Superior temporal gyrus (tissue), 1 donor: ENCODE results near the gene MRPL28.
"Not testable (repeated sequence)": the region's sequence is repeated elsewhere in the genome, so short reads cannot be mapped to it uniquely, and the experiment has no call there.

ENCODE experiments used
- DNase-seq: peaks from one replicate; pipeline ENCODE4 v3.0.0-alpha.2; 2016; ENCODE audit errors: extremely low spot score

Gene MRPL28

DNA sequence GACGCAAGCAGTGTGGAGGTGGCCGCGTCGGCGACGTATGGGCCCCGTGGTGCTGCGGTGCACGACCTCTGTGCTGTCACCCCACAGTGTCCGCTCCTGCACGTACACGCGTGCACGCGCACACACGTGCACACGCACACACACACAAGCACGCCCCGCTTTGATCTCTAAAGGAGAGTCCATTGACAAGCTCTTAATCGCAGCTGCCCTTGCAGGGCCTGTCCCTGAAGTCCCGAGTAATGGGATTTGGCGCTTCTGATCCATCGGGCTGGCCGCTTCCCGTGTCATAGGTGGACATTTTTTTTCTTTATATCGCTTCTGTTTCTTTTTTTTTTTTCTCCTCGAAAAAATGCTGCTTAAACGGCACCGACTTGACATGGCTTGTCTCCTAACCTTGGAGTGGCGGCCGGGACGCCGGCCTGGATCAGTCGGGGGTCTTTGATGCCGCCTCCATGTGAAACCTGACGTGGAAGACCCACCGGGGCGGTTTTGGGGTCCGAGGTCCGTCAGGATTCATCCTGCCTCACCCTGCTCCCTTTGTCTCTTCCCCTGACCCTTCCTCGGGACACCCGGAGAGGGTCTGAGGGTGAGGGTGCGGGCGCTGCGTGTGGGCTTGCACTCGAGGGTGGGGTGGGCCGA lies 9.5 kb downstream of the MRPL28 start:
- DNase-seq = no peak

DNA sequence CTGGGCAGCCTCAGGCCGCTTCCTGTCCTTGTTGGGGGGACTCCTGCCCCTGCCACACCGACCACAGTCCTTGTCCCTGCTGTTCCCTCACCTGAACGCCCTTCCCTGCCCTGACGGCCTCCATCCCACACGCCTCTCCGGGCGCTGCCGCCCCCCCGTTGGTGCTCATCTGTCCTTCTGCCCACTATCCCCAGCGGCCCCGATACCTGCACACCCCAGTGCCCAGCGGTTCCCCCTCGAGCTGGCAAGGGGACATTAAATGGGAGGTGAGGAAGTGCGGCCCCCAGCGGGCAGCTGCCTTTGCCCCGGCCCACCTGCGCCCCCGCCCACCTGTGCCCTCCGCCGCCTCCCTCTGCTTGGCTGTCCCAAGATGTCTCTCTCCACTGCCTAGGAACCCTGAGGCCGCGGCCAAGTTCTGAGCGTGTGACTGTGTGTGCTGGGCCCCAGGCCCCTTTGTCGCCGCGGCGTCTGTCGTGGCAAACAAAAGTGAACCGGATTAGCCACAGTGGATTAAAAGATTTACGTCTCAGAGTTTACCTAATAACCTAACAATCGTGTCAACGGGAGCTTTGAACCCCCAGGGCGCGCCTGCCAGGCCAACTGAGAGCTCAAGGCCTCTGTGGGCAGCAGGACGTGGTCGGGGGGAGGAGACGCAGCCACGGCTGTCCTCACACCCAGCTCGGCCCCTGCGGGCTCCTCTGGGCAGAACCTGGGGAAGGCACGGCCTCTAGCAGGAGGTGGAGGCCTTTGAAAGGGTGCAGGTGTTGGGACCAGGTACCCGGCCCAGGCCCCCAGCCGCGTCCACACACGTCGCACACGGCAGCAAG lies 10.3 kb downstream of the MRPL28 start:
- no peak for DNase-seq

DNA sequence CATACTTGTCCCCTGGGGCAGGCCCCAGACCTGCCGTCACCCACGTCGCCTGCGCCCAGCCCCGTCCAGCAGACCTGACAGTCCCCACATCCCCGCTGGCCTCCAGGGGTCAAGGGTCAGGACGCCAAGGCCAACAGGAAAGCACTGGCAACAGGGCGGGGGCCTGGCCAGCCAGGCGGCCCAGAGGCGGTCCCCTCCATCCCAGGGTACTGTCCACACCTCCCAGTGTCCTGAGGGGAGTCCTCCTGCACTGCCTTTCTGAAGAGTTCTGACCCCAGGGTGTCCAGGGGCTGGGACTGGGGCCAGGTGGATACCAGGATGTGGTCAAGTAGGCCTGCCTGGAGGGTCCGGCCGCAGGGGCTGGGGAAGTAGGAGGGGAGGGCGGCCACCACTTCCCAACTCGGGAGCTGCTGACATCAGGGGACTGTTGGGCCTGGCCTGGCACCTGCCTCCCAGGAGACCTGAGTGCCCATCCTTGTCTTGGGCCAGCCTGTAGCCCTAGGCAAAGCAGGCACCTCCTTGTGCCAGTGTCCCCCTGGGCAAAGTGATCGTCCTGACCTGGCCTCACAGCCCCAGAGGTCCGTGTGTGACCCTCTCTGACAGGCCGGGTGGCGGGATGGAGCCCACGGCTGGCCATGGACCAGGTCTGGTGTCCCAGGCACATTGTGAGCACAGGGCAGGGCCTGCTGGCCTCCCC lies 11.1 kb downstream of the MRPL28 start:
- no peak for DNase-seq

DNA sequence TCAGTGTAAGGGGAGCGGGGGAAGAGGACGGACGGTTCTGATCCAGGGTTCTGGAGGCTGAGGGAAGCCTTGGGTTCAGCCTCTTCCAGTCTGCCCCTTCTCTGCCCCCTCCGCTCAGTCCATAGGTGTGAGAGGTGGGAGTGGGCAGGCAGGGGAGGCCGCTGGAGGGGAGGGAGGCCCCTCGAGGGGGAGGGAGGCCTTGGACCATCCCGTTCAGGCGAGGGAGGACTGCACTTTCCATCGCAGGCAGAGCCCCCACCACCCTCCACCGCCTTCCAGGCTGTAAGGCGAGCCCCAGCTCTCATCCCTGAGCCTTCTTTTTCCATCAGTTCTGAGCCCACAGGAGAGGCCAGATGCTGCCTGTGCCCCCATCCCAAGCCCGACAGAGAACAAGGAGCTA lies 13.6 kb downstream of the MRPL28 start:
- DNase-seq = no peak

DNA sequence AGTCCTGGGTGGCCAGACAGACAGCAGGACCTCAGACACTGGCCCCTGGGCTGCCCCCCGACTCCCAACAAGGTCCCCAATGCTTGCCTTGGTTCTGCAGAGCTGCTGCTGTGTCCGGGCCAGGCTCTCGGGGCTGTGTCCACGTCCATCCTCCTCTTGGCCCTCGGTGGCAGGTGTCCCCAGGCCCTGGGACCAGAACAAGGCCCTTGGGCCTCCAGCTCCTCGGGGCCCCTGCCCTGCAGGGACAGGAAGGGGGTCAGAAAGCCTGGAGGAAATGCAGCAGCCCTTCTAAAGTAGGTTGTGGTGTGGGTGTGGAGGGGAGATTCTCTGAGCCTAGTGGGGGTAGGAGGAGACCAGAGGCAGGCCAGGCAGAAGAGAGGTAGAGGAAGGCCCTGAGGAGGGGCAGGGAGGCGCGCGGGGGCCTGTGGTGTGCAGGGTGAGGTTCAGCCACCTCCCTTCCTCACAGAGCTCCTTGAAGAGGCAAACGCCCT lies 15.3 kb downstream of the MRPL28 start:
- DNase-seq = no peak

DNA sequence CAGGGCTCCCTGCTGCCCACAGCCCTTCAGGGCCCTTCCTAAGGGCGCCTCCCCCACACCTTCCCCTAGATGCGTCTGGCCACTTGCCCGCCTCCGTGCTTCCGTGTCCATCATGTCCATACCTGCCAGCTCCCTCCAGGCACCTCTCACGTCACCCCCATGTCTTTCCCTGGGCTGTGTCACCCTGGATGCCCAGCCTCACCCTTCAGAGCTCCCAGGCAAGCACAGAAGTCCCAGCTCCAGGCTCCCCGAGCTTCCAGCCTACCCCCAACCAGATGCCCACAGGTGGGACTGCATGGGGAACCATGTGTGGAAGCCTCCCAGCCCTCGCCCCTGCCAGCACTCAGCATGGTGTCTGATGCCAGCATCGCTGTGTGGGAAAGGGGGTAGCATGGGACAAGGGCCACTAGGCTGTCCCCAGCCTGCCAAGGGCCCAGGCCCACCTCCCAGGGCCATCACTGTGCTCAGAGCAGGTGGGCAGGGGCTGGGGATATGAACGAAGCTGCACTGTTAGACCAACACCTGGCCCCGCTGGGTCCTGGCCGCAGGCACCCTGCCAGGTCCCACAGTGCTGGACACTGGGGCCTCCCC lies 16.0 kb downstream of the MRPL28 start:
- no peak for DNase-seq

DNA sequence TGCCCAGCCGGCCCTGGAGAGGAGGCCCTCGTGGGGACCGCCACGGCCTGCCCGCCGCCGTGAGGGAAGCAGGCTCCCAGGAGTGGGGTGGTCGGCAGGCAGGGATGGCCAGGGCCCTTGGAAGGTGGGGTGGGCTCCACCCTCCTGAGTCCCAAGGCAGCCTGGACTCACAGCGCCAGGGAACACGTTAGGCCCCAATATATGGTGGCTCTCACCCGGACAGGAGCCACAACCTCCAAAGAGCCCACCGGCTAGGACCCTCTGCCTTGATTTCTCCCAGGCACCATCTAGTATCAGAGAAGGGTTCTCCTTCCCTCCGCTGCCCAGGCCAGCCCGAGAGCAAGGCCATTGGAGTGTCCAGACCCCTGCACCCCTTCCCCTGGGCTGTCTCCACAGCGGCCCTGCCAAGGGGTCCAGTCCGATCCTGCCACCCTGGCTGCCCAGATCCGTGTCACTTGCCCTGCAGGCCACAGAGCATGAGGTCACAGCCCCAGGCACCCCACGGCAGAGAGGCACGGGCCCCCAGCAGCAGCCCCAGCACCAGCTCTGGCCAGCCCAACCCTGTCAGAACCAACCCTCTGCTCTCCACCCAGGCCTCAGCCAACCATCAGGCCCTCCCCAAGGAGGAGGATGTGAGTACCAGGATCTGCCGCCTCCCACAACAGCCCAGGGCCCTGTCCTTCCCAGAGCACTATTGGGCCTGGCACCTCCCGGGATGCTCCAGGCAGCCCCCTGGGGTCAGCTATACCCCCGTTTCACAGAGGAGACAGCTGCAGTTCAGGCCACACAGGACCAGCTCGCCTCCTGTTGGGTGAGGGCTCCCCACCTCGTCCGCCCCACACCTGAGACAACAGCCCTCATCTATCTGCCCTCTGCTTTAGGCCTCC lies 16.7 kb downstream of the MRPL28 start:
- DNase-seq = no peak

DNA sequence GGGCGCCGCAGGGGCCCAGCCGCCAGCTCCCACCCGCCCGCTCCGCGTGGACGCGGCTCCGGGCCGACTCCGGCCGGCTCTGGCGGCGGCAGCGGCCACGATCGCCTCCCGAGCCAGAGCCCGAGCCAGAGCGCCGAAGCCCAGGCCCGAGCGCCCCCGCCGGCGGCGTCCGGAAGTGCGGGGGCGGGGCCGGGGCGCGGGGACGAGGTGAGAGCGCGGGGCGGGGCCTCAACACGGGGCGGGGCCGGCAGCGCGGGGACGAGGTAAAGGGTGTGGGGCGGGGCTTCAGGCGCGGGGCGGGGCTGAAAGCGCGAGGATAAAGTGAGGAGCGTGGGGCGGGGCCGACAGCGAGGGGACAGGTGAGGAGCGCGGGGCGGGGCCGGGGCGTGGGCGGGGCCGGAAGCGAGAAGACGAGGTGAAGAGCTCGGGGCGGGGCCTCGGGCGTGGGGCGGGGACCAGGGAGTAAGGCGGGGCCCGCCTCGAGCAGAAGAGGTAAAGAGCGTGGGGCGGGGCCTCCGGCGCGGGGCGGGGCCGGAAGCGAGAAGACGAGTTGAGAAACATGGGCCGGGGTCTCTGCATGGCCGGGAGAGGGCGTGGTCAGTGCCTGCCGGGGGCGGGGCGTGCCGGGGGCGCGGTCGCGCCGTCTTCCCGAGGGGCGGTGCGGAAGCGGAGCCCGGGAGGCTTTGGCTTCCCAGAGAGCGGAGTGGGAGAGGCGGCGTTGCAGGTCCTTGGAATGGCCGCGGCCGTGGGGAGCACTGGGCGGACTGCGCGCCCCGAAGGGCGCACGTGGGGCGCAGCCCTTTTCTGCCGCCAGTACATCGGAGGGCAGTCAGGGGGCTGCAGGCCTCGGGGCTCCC lies 17.6 kb downstream of the MRPL28 start, which contains the start of gene AXIN1:
TSS of gene AXIN1 (minus strand) at position 177 of the 857 bp plus-strand sequence. CDS start 5,698 bp downstream, outside the sequence.
- DNase-seq = peak; percentile 75

DNA sequence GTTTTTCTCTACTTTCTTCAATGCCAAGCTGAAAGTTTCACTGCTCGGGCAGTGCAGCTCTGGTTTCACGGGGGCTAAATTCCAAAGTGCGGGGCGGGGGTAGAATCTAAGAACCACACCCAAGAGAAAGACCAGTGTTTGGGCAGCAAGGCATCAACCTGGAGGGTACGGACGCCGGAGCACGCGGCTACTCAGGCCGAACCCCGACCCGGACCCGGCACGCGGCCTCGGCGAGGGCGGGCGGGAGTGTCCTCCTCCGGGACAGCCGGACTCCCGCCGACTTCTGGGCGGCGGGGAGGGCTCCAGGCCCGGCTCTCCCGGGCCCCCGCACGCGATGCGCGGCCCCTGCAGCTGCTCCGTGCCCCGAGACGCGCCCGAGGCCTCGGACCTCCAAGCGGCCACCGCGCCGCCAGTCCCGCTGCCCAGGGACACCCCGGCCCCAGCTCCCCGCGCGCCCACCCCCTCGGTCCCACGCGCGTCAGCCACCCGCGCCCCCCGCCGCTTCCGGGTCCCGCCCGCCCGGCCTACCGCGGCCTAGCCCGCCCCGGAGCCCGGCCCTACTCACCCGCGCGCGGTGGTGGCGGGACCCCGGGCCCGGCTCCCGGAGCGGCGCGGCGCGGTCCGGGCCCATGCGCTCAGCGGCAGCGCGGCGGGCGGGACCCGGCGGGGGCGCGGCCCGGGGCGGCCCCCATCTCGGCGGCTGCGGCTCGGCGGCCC lies 18.4 kb downstream of the MRPL28 start:
- no peak for DNase-seq

DNA sequence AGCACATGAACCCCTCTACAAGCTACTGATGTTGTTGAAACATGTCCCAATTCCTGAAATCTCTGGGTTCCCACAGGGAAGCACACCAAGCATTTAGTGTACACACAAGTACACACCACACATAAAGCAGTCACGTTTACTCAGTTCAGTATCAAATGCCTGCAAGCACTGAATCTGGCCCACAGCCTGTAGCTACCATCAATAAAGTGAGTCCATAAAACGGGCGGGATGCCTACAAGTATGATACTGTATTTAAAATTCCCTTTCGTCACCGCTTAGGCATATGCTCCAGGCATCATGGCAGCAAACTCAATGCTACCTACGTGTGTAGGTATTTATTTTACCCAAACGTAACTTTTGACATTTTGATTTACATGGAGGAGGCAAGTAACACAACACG lies 20.1 kb downstream of the MRPL28 start:
- no peak for DNase-seq

DNA sequence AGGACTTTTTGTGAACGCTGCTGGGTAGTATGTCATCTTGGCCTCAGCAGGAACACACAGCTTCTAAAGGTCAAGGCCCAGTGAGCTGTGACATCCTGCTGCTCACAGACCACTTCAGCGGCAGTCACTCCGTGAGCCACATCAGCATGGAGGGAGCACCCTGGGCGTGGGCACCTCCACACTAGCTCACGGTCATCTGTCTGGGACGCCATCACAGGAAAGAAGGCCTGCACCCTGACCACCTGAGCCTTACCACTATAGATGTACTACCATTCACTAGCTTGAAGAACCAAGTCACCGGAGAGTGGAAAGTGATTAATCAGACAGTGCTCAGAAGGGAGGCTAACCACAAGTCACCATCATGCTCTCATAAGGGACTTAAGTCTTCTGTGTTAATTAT lies 21.1 kb downstream of the MRPL28 start:
- no peak for DNase-seq

DNA sequence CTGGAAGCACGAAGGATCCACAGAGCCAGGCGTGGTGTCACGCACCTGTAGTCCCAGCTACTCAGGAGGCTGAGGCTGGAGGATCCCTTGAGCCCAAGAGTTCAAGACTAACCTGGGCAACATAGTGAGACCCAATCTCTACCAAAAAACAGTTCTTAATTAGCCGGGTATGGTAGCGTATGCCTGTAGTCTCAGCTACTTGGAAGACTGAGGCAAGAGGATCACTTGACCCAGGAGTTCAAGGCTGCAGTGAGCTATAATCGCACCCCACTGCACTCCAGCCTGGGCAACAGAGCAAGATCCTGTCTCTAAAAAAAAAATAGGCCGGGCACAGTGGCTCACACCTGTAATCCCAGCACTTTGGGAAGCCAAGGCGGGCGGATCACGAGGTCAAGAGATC lies 21.8 kb downstream of the MRPL28 start:
- not testable (repeated sequence) for DNase-seq

DNA sequence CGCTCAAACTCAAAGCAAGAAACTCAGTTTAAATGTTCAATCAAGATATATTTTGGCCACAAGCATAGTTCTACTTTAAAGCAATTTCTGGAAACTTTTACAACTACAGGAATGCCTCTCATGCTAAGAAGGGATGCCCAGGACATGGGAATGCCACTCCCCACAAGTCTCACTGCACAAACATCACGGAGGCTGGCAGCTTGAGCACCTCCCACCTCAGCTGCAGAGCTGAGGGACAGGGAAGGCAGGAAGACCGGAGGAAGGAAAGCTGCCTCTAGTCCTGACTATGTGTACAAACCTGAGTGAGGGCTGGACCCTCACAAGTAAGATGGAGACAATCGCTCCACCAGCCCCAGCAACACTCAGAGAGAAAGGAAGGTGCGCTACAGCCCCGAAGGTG lies 23.1 kb downstream of the MRPL28 start:
- no peak for DNase-seq

DNA sequence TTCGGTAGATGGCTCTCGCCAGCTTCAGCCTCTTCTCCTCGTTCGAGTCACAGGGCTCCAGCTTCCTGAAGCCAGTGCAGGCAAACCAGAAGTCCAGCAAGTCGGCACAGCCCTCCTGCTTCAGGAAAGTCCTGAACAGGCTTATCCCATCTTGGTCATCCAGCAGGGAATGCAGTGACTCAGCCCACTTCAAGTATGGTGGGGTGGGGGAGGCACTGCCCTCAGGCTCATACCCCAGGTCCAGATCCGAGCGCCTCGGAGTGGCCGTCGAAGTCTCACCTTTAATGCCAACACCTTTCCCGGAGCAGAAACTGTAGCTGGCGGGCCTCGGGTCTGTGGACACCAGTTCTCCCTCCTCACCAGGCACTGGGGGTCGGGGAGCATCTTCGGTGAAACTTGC lies 23.8 kb downstream of the MRPL28 start:
- no peak for DNase-seq

DNA sequence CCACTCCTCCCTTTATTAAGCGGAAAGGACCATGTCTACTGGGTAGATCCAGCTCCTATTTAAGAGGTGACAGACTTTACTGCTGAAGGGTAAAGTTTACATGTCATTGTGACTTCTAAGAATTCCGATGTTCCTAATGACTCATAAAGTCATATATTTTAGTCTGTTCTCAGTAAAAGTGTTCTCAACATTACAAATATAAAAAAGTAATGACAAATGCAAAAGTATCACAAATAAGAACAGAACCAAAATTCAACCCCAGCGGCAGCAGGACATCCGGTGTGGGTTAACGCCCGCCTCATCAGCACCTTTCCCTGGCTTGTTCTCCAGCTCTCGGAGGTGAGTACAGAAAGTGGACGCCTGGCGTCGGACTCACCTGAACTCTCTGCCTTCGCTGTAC lies 24.6 kb downstream of the MRPL28 start:
- no peak for DNase-seq

DNA sequence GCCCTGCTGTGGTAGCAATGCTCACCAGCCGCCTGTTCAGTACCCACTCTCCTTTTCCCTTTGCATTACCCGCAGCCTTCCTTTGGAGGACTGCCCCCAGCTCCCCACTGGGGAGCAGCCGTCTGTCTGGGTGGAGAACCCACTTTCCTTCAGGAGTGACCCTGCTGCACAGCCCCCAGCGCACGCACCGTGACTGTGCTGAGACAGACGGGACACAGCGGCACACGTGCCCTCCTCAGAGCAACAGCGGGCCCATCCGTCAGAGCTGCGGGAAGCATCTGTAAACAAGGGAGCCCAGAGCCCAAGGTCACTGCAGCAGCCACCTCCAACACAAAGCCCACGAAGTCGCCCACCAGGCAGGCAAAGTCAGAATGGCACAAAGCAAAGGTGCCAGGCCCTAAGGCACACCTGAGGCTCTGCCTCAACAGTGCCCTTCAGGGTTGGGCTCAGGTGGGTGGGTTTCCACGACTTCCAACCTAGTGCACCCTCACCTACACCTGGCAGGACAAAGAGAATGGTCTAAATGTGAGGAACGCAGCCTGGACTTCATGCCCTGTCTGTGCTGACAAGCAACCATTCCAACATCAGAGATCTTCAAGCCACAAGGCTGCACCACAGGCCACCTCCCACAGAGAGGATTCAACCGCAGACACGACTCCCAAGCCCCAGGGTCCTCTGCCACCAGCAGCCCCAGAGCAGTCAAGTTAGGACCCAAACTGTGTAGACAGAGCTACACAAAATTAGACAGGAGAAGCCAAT lies 27.7 kb downstream of the MRPL28 start:
- DNase-seq = no peak

DNA sequence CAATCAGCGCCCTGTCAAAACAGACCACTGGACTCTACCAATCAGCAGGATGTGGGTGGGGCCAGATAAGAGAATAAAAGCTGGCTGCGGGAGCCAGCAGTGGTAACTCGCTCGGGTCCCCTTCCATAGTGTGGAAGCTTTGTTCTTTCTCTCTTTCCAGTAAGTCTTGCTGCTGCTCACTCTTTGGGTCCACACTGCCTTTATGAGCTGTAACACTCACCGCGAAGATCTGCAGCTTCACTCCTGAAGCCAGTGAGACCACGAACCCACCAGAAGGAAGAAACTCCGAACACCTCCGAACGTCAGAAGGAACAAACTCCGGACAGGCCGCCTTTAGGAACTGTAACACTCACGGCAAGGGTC lies 28.4 kb downstream of the MRPL28 start:
- DNase-seq = not testable (repeated sequence)

DNA sequence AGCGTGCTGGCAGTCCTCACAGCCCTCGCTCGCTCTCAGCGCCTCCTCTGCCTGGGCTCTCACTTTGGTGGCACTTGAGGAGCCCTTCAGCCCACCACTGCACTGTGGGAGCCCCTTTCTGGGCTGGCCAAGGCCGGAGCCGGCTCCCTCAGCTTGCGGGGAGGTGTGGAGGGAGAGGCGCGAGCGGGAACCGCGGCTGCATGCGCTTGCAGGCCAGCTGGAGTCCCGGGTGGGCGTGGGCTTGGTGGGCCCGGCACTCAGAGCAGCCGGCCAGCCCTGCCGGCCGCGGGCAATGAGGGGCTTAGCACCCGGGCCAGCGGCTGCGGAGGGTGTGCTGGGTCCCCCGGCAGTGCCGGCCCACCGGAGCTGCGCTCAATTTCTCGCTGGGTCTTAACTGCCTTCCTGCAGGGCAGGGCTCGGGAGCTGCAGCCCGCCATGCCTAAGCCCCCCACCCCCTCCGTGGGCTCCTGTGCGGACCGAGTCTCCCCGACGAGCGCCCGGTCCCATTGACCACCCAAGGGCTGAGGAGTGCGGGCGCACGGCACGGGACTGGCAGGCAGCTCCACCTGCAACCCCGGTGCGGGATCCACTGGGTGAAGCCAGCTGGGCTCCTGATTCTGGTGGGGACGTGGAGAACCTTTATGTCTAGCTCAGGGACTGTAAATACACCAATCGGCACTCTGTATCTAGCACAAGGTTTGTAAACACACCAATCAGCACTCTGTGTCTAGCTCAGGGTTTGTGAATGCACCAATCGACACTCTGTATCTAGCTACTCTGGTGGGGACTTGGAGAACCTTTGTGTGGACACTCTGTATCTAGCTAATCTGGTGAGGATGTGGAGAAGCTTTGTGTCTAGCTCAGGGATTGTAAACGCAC lies 29.0 kb downstream of the MRPL28 start:
- DNase-seq = not testable (repeated sequence)
